HUES48 (cell line): ENCODE measurements around the gene MAPK1.
"Not testable (repeated sequence)": the region's sequence is repeated elsewhere in the genome, so short reads cannot be mapped to it uniquely, and the experiment has no call there.

Experiments used
- H3K27ac ChIP-seq: one replicate; pipeline ENCODE4 v1.7.0; 2013; ENCODE audit warnings: low read depth, low read length, inconsistent platforms
- H3K27me3 ChIP-seq: 2 replicates; pipeline ENCODE4 v1.6.1; 2013; ENCODE audit warnings: mild to moderate bottlenecking, low read length; ENCODE audit not compliant: control insufficient read depth, insufficient read depth
- H3K36me3 ChIP-seq: 2 replicates; pipeline ENCODE4 v1.6.1; 2013; ENCODE audit warnings: low read length; ENCODE audit not compliant: control insufficient read depth, insufficient read depth
- H3K4me1 ChIP-seq: 2 replicates; pipeline ENCODE4 v1.6.1; 2013; ENCODE audit warnings: mild to moderate bottlenecking, low read length; ENCODE audit not compliant: control insufficient read depth, insufficient read depth
- H3K4me3 ChIP-seq: 2 replicates; pipeline ENCODE4 v1.5.1; 2013; ENCODE audit warnings: mild to moderate bottlenecking, low read depth, low read length
- H3K9ac ChIP-seq: 2 replicates; pipeline ENCODE4 v1.6.1; 2013; ENCODE audit warnings: mild to moderate bottlenecking, low read depth, low read length, moderate library complexity
- H3K9me3 ChIP-seq: 2 replicates; pipeline ENCODE4 v1.6.1; 2013; ENCODE audit warnings: low read length; ENCODE audit not compliant: control insufficient read depth, insufficient read depth

Gene MAPK1

GRCh38 chr22:21716395-21717122, 150.9 kb downstream of the MAPK1 start:
- H3K27me3 ChIP-seq, H3K36me3 ChIP-seq, H3K4me3 ChIP-seq, H3K4me1 ChIP-seq, H3K9me3 ChIP-seq, H3K9ac ChIP-seq, H3K27ac ChIP-seq: not testable (repeated sequence)

- Histone ChIP-seq H3K9me3 (no peaks in the 10 kb centered on the region), H3K9ac (no peak overlapping the region), H3K27ac (no peak overlapping the region), H3K4me1 (no peaks in the 10 kb centered on the region), H3K27me3 (no peaks in the 10 kb centered on the region), H3K36me3 (no peaks in the 10 kb centered on the region), H3K4me3 (no peak overlapping the region)
These were observed 152.7 kb downstream of the MAPK1 start for GRCh38 chr22:21714786-21715185.

- H3K27ac ChIP-seq: no peak overlapping the region
- H3K4me1 ChIP-seq: no peaks in the 10 kb centered on the region
- H3K27me3 ChIP-seq: no peaks in the 10 kb centered on the region
- H3K9me3 ChIP-seq: no peaks in the 10 kb centered on the region
- H3K4me3 ChIP-seq: no peak overlapping the region
- no peaks in the 10 kb centered on the region for H3K36me3 ChIP-seq
- H3K9ac ChIP-seq: no peak overlapping the region
These were observed 153.2 kb downstream of the MAPK1 start for GRCh38 chr22:21714059-21714770.

GRCh38 chr22:21713428-21714058, 153.9 kb downstream of the MAPK1 start:
- no peak overlapping the region for H3K27ac ChIP-seq
- no peak overlapping the region for H3K9ac ChIP-seq
- no peak overlapping the region for H3K4me3 ChIP-seq
- H3K4me1 ChIP-seq: no peaks in the 10 kb centered on the region
- no peaks in the 10 kb centered on the region for H3K36me3 ChIP-seq
- H3K27me3 ChIP-seq: no peaks in the 10 kb centered on the region
- no peaks in the 10 kb centered on the region for H3K9me3 ChIP-seq

- Histone ChIP-seq H3K36me3 (no peaks in the 10 kb centered on the region), H3K9ac (no peak overlapping the region), H3K4me3 (no peak overlapping the region), H3K9me3 (no peaks in the 10 kb centered on the region), H3K27me3 (no peaks in the 10 kb centered on the region), H3K27ac (no peak overlapping the region), H3K4me1 (no peaks in the 10 kb centered on the region)
These were observed 154.6 kb downstream of the MAPK1 start for GRCh38 chr22:21712751-21713427.

- Histone ChIP-seq H3K9me3 (no peaks in the 10 kb centered on the region), H3K4me3 (no peak overlapping the region), H3K4me1 (no peaks in the 10 kb centered on the region), H3K36me3 (no peaks in the 10 kb centered on the region), H3K27me3 (no peaks in the 10 kb centered on the region), H3K27ac (no peak overlapping the region), H3K9ac (no peak overlapping the region)
These were observed 155.6 kb downstream of the MAPK1 start for GRCh38 chr22:21711851-21712250.

GRCh38 chr22:21710156-21710555, 157.3 kb downstream of the MAPK1 start:
- H3K36me3 ChIP-seq: no peaks in the 10 kb centered on the region
- no peaks in the 10 kb centered on the region for H3K4me1 ChIP-seq
- H3K9ac ChIP-seq: no peak overlapping the region
- H3K9me3 ChIP-seq: no peaks in the 10 kb centered on the region
- no peak overlapping the region for H3K4me3 ChIP-seq
- H3K27ac ChIP-seq: no peak overlapping the region
- H3K27me3 ChIP-seq: no peaks in the 10 kb centered on the region

GRCh38 chr22:21709688-21710087, 157.8 kb downstream of the MAPK1 start:
- Histone ChIP-seq H3K36me3 (no peaks in the 10 kb centered on the region), H3K4me1 (no peaks in the 10 kb centered on the region), H3K27ac (no peak overlapping the region), H3K9ac (no peak overlapping the region), H3K27me3 (no peaks in the 10 kb centered on the region), H3K9me3 (no peaks in the 10 kb centered on the region), H3K4me3 (no peak overlapping the region)

GRCh38 chr22:21708960-21709359, 158.5 kb downstream of the MAPK1 start:
- no peaks in the 10 kb centered on the region for H3K27me3 ChIP-seq
- no peak overlapping the region for H3K27ac ChIP-seq
- no peaks in the 10 kb centered on the region for H3K4me1 ChIP-seq
- H3K4me3 ChIP-seq: no peak overlapping the region
- no peaks in the 10 kb centered on the region for H3K9me3 ChIP-seq
- no peak overlapping the region for H3K9ac ChIP-seq
- no peaks in the 10 kb centered on the region for H3K36me3 ChIP-seq

GRCh38 chr22:21707677-21708076, 159.8 kb downstream of the MAPK1 start:
- no peak overlapping the region for H3K4me3 ChIP-seq
- 0 out of 2 replicates have a peak, but pooled peaks cover 4% of the 10 kb centered on the region for H3K36me3 ChIP-seq
- no peak overlapping the region for H3K9ac ChIP-seq
- H3K4me1 ChIP-seq: no peaks in the 10 kb centered on the region
- H3K27ac ChIP-seq: no peak overlapping the region
- no peaks in the 10 kb centered on the region for H3K27me3 ChIP-seq
- no peaks in the 10 kb centered on the region for H3K9me3 ChIP-seq
